Omental fat pad (tissue), 4 donors: ENCODE measurements around the gene PRR5L. TPM values are rescaled to one million over a fixed set of nuclear protein-coding genes. Genes with fewer than 3 reads are reported as not detected.

ENCODE experiments used
- ATAC-seq: fragments of 150-250 bp; one replicate; pipeline ENCODE4 v1.9.1; 2016; ENCODE audit warnings: mild to moderate bottlenecking, moderate library complexity; ENCODE audit not compliant: low FRiP score
- DNase-seq: peaks from one replicate; pipeline ENCODE4 v3.0.0-alpha.2; 2019; ENCODE audit warnings: low spot score
- CTCF ChIP-seq, 3 donors: fragments of 450-650 bp; IDR thresholded peaks; one replicate each; pipeline ENCODE4 v1.5.1; 2016 to 2017; ENCODE audit warnings: antibody characterized with exemption in 3 of 3, mild to moderate bottlenecking in 3 of 3, moderate library complexity in 2 of 3
- total RNA-seq, 4 donors: library from RNA; depleted of rRNA; stranded (reverse); fragments of >200 nt; gene quantifications; one replicate each; pipeline ENCODE4 v1.1.0, GENCODE V29; 2016

Gene PRR5L
- total RNA-seq, 4 donors from 2014 or later, result 8.7 to 26.8 (median 16.2) TPM

GRCh38 chr11:36339888-36340287, 43.8 kb downstream of the PRR5L start:
- DNase-seq, result no peak
- no peak for TF ChIP-seq CTCF (IDR thresholded peaks at IDR 0.05)
- ATAC-seq, result no peak

GRCh38 chr11:36340897-36341296, 44.8 kb downstream of the PRR5L start:
- no peak for TF ChIP-seq CTCF (IDR thresholded peaks at IDR 0.05)
- DNase-seq (no peak), ATAC-seq (no peak)

- no peak for ATAC-seq
- no peak for DNase-seq
- TF ChIP-seq CTCF (IDR thresholded peaks at IDR 0.05), result no peak
Measured at GRCh38 chr11:36341915-36342314, 45.8 kb downstream of the PRR5L start.

DNA sequence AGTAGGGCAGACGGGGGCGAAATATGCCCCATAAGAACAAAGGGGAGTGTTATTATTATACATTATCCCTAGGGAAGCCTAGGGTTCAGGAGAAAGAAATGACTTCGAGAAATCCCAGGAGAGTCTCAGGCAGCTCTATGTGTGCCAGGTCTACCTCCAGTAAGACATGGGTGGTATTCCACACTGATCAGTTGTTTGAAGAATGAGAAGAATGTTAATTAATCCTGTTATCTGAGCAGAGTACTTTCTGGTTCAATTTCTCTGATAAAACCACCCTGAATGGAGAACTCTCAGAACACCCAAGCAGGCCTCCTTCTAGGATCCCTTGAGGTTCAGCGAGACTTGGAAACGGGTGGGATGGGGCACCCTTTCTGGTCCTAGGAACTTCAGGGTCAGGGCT, 46.2 kb downstream of the PRR5L start:
- TF ChIP-seq CTCF (IDR thresholded peaks at IDR 0.05), result no peak
- ATAC-seq (no peak), DNase-seq (no peak)

GRCh38 chr11:36343436-36343835, 47.3 kb downstream of the PRR5L start:
- TF ChIP-seq CTCF (IDR thresholded peaks at IDR 0.05), result no peak
- ATAC-seq (no peak), DNase-seq (no peak)

DNA sequence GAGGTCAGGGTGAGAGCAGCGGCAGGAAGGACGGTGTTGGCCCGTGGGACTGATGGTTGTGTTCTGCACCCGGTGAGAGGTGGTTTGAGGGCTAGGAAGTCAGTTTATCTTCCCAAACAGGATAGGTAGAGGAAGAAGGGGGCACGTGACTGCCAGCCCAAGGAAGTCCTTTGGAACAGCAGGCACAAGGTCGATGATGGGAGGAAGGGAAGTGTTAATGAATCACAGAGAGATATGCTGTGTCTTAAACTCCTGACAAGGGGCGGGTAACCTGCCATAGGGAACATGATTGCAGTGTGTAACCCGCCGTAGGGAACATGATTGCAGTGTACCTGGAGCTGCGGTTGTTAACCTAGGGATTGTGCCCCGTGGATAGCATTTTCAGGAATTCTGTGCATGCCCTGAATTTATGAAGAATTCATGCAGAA, 49.0 kb downstream of the PRR5L start:
- ATAC-seq, result no peak
- TF ChIP-seq CTCF (IDR thresholded peaks at IDR 0.05), result no peak
- DNase-seq, result no peak

DNA sequence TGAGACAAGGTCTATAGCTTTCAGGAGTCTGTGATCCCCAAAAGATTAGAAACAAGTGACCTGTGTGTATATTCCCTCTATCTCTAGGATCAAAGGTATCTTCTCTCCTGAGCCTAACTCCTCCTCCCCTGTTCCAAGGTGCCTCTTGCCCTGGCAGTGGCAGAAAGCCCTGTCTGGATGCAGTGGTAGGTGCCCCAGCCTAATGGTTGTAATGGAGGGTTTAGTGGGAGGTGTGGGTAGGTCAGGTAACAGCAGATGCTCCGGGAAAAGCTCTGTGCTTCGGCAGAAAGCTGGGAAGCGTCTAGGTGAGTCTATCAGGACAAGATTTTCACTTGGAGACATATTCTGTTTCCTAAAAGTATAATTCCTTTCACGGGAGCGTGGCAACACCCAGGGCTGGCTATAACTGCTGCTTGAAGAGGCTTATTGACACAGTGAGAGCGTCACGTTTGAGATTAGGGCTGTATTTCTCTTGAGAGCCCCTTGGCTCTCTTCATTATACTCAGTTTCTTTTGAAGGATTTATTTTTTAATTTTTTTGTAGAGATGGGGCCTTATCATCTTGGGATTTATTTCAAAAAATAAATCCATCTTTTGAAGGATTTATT, 49.5 kb downstream of the PRR5L start:
- TF ChIP-seq CTCF (IDR thresholded peaks at IDR 0.05), result no peak

More for the DNA sequence above, 49.5 kb downstream of the PRR5L start:
- DNase-seq (no peak), ATAC-seq (no peak)
